Fibroblast of villous mesenchyme (primary cell): Measurements from ENCODE around the gene NR0B2. TPM values are rescaled to one million over a fixed set of nuclear protein-coding genes. Genes with fewer than 3 reads are reported as not detected.
"Not testable (repeated sequence)": the region's sequence is repeated elsewhere in the genome, so short reads cannot be mapped to it uniquely, and the experiment has no call there.

Experiments
- DNase-seq: peaks from one replicate; pipeline ENCODE4 v3.0.0-alpha.2; 2010; ENCODE audit warnings: low read depth
- H3K4me3 ChIP-seq: 2 replicates; pipeline ENCODE4 v1.5.1; 2011; ENCODE audit warnings: low read depth, mild to moderate bottlenecking, low read length
- total RNA-seq: library from RNA; depleted of rRNA; stranded (reverse); fragments of >200 nt; gene quantifications from 2 replicates; pipeline ENCODE4 v1.2.3, GENCODE V29; 2012
- TF ChIP-seq, protein P1 (sequence below): IDR thresholded peaks from 2 replicates; pipeline ENCODE4 v1.5.1; 2012; ENCODE audit warnings: low read depth, mild to moderate bottlenecking, low read length; ENCODE audit not compliant: insufficient read depth

Gene NR0B2
- total RNA-seq, 1 donor: not detected

DNA sequence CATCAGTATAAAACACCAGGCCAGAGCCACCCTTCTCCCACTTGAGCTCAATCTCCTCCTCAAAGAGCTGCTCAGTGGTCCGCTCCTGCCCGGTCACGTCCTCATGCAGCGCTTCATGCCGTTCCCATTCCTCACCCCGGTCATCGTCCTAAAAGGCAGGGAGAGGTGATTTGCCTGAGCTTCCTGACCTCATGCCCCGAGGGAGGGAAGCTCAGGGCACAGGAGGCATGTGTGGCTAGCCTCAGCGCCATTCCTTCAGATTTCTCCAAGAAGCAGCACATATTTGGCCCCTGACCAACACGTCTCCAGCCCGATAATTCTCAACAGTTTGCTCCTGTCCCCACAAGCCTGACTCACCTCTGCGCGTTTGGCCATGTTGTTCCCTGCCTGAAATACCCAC lies 19.5 kb downstream of the NR0B2 start:
- TF ChIP-seq, protein P1, sequence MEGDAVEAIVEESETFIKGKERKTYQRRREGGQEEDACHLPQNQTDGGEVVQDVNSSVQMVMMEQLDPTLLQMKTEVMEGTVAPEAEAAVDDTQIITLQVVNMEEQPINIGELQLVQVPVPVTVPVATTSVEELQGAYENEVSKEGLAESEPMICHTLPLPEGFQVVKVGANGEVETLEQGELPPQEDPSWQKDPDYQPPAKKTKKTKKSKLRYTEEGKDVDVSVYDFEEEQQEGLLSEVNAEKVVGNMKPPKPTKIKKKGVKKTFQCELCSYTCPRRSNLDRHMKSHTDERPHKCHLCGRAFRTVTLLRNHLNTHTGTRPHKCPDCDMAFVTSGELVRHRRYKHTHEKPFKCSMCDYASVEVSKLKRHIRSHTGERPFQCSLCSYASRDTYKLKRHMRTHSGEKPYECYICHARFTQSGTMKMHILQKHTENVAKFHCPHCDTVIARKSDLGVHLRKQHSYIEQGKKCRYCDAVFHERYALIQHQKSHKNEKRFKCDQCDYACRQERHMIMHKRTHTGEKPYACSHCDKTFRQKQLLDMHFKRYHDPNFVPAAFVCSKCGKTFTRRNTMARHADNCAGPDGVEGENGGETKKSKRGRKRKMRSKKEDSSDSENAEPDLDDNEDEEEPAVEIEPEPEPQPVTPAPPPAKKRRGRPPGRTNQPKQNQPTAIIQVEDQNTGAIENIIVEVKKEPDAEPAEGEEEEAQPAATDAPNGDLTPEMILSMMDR: no peak
- no peak overlapping the region for H3K4me3 ChIP-seq
- DNase-seq: no peak

DNA sequence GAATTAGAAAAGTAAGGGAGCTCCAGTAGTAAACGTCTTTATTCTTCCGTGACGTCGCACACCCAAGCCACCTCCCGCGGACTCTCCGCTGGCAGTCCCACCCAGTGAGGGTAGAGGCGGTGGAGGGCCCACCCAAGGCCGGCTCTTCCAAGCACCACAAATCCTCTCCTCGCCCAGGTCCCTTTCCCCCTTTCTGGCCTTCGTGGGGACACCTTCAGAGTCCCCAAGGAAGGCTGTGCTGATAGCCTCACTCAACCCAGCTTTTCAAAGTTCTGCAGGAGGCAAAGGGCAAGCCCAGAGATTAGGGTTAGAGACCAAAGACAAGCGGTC lies 23.3 kb downstream of the NR0B2 start:
- DNase-seq: no peak
- H3K4me3 ChIP-seq: peak overlapping the region; percentile 93
- TF ChIP-seq, protein P1: no peak

DNA sequence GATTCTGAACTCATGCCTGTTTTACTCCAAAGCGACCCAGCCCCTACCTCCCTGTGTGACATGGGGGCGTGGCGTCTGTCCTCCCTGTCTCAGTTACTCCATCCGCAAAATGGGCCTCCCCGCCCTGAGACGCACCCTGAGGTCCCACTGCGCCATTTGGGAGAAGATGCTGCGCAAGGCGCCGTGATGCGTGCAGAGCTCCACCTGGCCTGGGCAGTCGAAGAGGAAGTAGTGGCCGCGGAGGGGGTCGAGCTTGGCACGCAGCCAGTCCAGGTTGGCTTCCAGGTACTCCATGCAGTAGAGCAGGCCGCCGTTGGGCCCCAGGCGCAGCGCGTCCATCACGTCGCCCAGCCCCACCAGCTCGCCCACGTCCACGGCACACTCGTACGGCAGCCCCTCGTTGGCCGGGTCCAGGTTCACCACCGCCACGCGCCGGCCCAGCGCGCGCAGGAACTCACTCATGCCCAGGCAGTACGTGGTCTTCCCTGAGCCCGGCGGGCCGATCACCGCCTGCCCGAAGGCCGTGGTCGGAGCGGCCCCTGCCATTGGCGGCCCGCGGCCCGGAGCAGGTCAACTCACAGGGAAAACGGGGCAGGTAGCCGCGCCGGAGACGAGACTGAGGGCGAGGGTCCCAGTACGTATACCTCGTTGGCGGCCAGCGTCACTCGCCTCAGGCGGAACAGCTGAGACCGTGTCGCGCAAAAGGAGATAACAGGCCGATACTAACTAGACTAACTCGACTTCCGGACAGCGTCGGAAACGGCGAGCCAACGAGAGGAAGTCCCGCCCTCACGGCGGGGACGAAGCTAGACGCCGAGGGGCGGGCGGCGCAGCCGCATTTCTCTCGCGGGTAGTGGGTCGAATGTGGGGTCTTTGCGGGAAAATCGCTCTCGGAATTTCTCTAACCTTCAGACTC lies 24.0 kb downstream of the NR0B2 start, which contains the start of gene GPN2:
TSS of gene GPN2 (minus strand) at position 733 of the 916 bp plus-strand sequence. CDS start at position 546, 187 bp downstream.
- peak; percentile 80 for DNase-seq
- TF ChIP-seq, protein P1: no peak
- H3K4me3 ChIP-seq: peak within 1 kb of the TSS; percentile 93

DNA sequence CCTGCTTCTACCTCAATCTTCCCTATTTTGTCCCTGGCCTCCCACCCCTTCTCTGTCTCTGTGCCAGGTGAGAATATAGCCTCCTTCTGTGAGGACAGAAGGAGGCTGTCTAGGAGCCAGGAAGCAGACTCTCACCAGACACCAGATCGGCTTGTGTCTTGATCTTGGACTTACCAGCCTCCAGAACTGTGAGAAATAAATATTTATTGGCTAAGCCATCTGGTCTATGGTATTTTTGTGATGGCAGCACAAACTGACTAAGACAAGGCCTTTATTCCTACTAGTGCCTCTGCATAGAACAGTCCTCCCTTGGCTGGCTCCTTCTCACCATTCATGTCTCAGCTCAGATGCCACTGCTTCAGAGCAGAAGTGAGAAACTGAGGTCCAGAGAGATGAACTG lies 25.5 kb downstream of the NR0B2 start:
- TF ChIP-seq, protein P1: no peak
- no peak for DNase-seq
- no peak overlapping the region for H3K4me3 ChIP-seq

DNA sequence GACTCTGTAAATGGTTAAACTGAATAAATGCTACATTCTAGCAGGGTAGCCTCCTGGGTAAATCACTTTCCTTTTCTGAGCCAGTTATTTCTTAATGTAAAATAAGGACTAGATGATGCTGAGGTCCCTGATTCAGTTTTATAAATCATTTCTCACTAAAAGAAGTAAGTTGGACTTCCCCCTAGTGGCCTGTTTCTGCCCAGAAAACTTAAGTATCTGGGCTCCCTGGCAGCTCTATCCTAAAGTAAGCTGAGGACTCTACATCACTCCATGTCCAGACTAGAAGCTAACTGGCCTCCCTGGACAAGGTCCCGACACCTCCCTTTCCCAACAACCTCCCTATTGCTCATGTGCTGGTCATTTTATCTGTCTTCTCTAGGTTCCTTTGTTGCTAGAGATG lies 26.6 kb downstream of the NR0B2 start:
- no peak overlapping the region for H3K4me3 ChIP-seq
- TF ChIP-seq, protein P1: peak; percentile 58
- DNase-seq: peak; percentile 48

DNA sequence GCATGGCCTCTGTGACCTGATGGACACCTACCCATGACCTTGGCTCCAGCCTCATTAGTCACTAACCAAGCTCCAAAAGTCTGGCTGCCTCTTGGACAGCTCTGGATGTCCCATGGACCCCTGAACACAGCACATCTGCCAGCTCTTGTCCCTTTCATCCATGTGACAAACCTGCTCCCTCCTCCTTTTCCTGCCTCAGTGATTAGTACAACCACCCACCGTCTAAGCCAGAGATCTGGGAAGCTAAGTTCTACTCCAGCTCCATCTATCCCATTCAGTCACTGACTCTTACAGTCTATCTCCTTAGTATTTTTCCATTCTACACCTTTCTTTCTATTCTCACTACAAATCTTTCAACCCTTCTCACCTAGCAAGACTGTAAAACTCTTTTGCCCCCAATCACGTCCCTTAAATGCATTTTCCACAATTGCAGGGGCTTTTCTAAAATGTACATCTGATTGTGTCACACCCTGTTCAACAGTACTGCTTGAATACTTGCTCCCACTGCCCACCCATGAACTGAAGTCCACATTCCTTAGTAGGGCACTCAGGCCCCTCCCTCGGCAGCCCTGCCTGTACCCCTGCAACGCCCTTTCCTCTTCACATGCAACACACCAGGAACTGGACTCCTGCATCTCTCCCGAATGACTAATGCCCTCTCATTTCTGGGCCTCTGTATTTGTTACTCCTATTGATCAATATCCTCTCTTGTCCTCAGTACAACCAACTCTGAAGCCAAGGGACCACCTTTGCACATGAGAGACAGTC lies 30.9 kb downstream of the NR0B2 start:
- TF ChIP-seq, protein P1: no peak
- DNase-seq: no peak
- H3K4me3 ChIP-seq: no peak overlapping the region

DNA sequence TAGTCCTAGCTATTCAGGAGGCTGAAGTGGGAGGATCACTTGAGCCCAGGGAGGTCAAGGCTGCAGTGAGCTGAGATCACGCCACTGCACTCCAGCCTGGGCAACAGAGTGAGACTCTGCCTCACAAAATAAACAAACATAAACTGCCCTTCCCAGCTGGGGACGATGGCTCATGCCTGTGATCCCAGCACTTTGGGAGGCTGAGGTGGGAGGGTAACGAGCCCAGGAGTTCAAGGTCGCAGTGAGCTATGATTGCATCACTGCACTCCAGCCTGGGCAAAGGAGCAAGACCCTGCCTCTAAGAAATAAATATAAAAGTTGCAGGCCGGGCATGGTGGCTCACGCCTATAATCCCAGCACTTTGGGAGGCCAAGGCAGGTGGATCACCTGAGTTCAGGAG lies 32.2 kb downstream of the NR0B2 start:
- not testable (repeated sequence) for DNase-seq, H3K4me3 ChIP-seq
